ENCODE results near the gene MTERF4. TPM values are rescaled to one million over a fixed set of nuclear protein-coding genes. Genes with fewer than 3 reads are reported as not detected.

The MTERF4 gene
- total RNA-seq, 4 donors from 2014 or later, result 21.5 to 108 (median 41.3) TPM

DNA sequence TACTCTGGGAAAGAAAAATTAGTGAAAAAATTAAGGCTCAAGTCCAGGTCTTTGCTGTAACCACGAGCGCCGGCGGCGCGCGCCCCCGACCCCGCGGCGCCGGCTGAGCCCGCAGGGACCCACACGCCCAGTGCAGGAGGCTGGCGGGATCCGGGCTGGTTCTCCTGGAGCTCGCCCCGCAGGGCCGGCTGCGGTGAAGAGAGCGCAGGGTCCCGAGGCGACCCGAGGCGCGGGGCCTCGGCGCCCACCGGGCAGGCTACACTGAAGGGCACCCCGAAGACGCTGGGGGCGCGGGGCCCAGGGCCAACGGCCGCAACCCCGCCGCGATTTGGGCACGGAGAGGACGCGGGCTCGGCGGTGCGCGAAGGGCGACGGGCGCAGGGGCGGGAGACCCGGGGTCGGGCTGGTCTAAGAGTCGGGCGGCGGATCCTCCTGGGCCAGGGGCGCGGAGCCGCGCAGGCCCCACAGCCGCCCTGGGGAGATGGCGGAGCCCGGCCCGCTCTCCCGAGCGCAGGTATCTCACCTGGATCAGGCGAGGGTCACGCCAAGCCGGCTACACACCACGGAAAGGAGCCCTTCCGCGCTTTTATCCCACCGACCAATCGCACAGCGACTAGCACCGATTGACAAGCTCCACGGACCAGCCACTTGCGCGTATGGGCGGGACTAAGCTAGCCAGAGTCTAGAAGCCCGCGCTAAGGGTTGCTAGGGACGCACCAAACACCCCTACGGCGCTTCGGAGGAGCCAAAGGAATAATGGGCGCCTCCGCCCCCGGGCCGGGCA, 47.0 kb upstream of the MTERF4 start, which contains the start of gene PASK:
TSS of gene PASK (minus strand) at position 582 of the 784 bp plus-strand sequence. CDS start 6,440 bp downstream, outside the sequence.
- peak; percentile 90 to 93 for DNase-seq
- intact Hi-C loops (cut with DNase I; ENCODE audit: low total_unique reads), result no loop called here
- peak within 1 kb of the TSS; percentile 80 to 81 for H3K27ac ChIP-seq
- peak within 1 kb of the TSS; percentile 51 to 82 for H3K4me3 ChIP-seq
- TF ChIP-seq, protein P1, sequence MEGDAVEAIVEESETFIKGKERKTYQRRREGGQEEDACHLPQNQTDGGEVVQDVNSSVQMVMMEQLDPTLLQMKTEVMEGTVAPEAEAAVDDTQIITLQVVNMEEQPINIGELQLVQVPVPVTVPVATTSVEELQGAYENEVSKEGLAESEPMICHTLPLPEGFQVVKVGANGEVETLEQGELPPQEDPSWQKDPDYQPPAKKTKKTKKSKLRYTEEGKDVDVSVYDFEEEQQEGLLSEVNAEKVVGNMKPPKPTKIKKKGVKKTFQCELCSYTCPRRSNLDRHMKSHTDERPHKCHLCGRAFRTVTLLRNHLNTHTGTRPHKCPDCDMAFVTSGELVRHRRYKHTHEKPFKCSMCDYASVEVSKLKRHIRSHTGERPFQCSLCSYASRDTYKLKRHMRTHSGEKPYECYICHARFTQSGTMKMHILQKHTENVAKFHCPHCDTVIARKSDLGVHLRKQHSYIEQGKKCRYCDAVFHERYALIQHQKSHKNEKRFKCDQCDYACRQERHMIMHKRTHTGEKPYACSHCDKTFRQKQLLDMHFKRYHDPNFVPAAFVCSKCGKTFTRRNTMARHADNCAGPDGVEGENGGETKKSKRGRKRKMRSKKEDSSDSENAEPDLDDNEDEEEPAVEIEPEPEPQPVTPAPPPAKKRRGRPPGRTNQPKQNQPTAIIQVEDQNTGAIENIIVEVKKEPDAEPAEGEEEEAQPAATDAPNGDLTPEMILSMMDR (IDR thresholded peaks at IDR 0.05), result no peak
- no peak for TF ChIP-seq POLR2A (IDR thresholded peaks at IDR 0.05)
- no peaks in the 10 kb centered on the region for H3K27me3 ChIP-seq
- H3K9me3 ChIP-seq, result no peaks in the 10 kb centered on the region
- H3K4me1 ChIP-seq, result peaks cover 0 to 4% of the 10 kb centered on the region in 2 donors
- H3K36me3 ChIP-seq, result no peaks in the 10 kb centered on the region

DNA sequence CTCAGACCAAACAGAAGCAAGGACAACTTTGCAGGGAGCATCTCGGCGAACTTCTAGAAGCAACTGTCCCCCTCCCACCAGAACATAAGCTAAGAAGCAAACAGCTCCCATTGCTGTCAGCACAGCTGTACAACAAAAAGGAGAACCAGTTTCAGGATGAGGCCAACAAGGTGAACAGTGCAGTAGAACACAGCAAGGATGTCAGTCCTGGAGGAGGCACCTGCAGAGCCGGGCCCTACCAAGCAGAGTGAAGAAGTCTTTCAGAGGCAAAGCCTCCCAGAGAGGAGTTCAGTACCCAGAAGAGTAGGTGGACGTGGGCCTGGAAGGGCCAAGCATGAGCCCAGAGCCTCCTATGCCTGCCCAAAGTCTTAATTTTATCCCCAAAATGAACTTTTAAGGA, 46.2 kb upstream of the MTERF4 start:
- Histone ChIP-seq H3K27ac (no peak overlapping the region), H3K36me3 (no peaks in the 10 kb centered on the region), H3K4me3 (no peak overlapping the region), H3K9me3 (no peaks in the 10 kb centered on the region), H3K4me1 (peaks cover 0 to 4% of the 10 kb centered on the region in 2 donors), H3K27me3 (no peaks in the 10 kb centered on the region)
- DNase-seq, result no peak
- intact Hi-C loops (cut with DNase I; ENCODE audit: low total_unique reads), result no loop called here
- no peak for TF ChIP-seq POLR2A (IDR thresholded peaks at IDR 0.05)
- TF ChIP-seq, protein P1 (IDR thresholded peaks at IDR 0.05), result no peak

DNA sequence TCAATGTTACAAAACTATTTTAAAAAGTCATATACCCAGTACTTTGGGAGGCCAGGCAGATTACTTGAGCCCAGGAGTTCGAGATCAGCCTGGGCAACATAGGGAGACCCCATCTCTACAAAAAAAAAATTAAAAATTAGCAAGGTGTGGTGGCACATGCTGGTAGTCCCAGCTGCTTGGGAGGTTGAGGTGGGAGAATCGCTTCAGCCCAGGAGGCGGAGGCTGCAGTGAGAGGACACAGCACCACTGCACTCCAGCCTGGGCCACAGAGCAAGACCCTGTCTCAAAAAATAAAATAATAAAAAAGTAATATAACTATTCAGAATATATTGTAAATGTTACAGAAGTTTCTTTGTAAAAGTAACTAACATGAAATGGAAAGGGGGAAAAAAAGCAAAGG, 45.2 kb upstream of the MTERF4 start:
- Histone ChIP-seq H3K27me3 (no peaks in the 10 kb centered on the region), H3K9me3 (no peaks in the 10 kb centered on the region), H3K4me3 (no peak overlapping the region), H3K27ac (no peak overlapping the region), H3K36me3 (no peaks in the 10 kb centered on the region), H3K4me1 (peaks cover 0 to 4% of the 10 kb centered on the region in 2 donors)
- TF ChIP-seq POLR2A (IDR thresholded peaks at IDR 0.05), result no peak
- TF ChIP-seq, protein P1 (IDR thresholded peaks at IDR 0.05), result no peak
- DNase-seq, result no peak
- intact Hi-C loops (cut with DNase I; ENCODE audit: low total_unique reads), result no loop called here

DNA sequence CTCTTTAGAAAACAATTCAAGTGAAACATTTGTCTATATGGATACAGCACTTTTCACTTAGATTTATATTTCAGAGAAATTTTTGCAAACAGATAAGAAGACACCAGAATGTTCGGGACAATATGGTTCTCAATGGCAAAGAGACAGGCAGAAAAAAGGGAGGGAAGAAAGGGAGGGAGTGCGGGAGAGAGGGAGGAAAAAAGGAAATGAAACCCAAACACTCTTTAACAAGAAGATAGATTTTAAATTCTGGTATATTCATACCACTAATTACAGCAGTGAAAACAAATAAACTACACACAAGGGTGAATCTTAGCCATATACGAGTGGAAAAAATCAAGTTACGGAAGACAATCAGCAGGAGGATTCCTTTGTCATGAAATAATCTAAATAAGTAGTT, 44.2 kb upstream of the MTERF4 start:
- Histone ChIP-seq H3K27ac (no peak overlapping the region), H3K36me3 (no peaks in the 10 kb centered on the region), H3K27me3 (no peaks in the 10 kb centered on the region), H3K4me1 (peaks cover 0 to 4% of the 10 kb centered on the region in 2 donors), H3K4me3 (no peak overlapping the region), H3K9me3 (no peaks in the 10 kb centered on the region)
- intact Hi-C loops (cut with DNase I; ENCODE audit: low total_unique reads), result no loop called here
- TF ChIP-seq POLR2A (IDR thresholded peaks at IDR 0.05), result no peak
- TF ChIP-seq, protein P1 (IDR thresholded peaks at IDR 0.05), result no peak
- DNase-seq, result no peak

DNA sequence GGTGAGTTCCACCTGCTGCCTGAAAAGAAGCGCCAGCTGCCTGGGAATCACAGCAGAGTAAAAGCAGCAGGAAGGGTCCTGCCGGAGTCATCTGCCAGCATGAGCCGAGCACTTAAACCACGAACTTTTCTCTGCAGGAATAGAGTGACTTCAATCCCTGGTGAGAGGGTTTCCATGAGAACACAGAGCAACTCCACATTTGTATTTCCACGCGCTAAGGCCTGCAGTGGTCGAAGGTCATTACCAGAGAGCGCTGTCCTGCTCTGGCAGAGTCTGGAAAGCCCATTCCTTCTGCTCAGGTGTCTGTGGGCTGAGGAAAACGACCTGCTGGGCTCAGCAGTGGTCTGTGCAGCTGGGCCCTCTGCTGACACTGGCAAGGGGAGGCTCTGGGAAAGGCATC, 40.5 kb upstream of the MTERF4 start:
- Histone ChIP-seq H3K27me3 (no peaks in the 10 kb centered on the region), H3K27ac (no peak overlapping the region), H3K4me1 (no peaks in the 10 kb centered on the region), H3K9me3 (no peaks in the 10 kb centered on the region), H3K4me3 (no peak overlapping the region), H3K36me3 (no peaks in the 10 kb centered on the region)
- intact Hi-C loops (cut with DNase I; ENCODE audit: low total_unique reads), result no loop called here
- no peak for DNase-seq
- TF ChIP-seq POLR2A (IDR thresholded peaks at IDR 0.05), result no peak
- TF ChIP-seq, protein P1 (IDR thresholded peaks at IDR 0.05), result no peak

Data from uterus (tissue), 4 donors.